HG03280 (cell line): ENCODE results near the gene FBXO21.

Experiments
- ATAC-seq: cut with Tn5 transposase; IDR thresholded peaks from one replicate; pipeline ENCODE4 v1.9.1; 2021; ENCODE audit warnings: mild to moderate bottlenecking, moderate library complexity; ENCODE audit not compliant: unreplicated experiment

Gene FBXO21

GRCh38 chr12:117166107-117166506 lies 24.2 kb downstream of the FBXO21 start:
- no peak for ATAC-seq

DNA sequence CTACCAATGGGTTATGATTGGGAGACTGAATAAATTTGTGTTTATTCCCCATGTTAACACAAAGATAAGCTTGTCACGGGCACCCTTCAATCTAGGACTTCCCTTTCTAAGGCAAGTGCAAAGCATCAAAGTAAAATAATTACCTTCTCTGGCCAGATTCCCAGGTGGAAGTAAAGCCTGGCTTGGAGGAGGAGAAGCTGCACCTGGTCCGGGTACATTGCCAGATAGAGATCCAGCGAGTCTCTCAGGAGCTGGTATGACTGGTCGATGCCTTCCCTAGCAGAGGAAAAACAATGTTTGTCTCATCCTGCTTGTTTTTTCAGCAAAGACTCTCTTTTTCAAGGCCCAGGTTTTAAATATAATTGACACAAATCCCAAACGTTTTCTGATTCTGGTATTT lies 24.9 kb downstream of the FBXO21 start:
- ATAC-seq = no peak

GRCh38 chr12:117162633-117163032 lies 27.6 kb downstream of the FBXO21 start:
- ATAC-seq = no peak

DNA sequence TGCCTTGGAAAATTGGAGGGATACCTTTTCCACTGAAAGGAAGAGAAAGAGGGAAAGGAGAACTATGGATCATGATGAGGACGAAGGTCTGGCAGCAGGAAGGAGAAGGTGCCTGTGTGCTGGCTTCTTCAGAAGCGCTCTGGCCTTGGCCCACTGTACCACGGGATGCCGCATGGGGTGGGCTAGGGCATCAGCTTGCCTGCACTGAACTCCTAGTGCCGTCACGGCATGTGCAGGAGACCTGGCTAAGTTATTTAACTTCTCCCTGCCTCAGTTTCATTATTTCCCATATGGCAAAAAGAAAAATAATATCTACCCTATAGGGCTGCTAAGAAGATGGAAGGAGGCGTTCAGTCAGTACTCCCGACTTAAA lies 28.1 kb downstream of the FBXO21 start:
- no peak for ATAC-seq

GRCh38 chr12:117161460-117162166 lies 28.7 kb downstream of the FBXO21 start:
- ATAC-seq = no peak

DNA sequence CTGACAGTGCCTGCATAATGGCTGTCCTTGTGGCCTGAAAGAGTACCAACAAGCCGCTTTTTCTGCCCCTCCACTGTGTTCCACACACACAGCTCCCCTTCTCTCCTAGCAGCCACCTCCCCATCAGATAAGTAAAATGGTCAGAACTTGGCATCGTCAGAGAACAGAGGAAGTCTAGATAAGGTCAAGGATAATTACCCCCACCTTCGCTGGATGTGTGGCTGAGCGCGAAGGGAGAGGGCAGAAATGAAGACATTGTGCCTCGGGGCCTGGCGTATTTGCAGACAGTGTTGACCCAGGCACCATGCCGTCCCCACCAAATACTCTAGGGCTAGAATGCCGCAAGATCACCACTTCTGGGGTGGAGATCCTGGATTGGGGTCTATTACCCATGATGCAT lies 30.6 kb downstream of the FBXO21 start:
- ATAC-seq = no peak

GRCh38 chr12:117158911-117159553 lies 31.2 kb downstream of the FBXO21 start:
- no peak for ATAC-seq

DNA sequence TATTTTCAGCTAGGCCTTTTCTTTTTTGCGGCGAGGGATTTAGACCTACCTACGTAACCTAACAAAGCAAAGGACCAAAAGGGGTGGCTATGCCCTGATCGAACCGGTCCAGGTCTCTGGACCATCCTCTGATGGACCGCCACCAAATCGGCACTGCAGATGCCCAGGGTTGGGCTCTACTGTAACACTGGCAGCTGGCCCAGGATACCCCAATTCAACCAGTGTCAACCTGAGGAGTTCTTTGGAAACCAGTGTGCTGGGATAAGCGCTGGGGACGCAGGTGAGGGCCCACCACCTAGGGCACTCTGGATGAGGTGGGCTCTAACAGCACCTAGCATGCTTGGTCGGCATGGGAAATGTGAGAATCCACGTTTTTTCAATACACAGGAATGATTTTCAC lies 32.2 kb downstream of the FBXO21 start:
- ATAC-seq = no peak

DNA sequence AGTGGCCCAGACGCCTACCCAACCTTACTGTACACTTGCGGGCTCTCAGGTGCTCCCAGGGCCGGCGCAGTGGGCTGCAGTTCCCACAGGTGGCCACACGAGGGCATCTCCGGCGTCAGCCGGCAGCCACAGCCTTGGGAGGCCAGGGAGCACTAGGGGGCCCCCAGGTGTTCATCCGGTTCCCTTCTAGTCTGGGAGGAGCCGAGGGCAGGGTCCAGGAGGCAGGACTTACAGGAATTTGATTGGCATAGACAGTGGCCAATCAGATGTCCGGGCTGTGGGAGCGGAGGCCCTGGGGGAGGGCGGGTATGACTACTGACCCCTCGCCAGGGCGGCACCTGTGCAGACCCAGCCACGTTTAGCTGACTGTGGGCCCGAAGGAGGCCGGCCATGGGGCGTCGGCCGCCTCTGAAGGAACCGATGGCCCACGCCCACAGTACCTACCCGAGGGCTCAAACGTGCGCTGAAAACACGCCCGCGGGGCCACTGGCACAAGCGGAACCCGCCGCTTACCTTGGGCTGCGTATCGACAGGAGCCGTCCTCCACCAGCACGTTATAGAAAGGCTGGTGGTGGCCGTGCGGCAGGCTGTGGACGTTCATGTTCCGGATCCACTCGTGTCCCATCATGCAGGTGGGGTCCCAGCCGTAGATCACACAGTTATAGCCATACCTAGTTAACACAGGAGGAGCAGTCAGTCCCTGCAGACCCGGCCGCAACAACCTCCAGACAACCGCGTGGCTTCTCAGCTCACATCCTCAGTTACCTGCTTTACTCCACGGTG lies 34.8 kb downstream of the FBXO21 start:
- peak; percentile 61 for ATAC-seq

DNA sequence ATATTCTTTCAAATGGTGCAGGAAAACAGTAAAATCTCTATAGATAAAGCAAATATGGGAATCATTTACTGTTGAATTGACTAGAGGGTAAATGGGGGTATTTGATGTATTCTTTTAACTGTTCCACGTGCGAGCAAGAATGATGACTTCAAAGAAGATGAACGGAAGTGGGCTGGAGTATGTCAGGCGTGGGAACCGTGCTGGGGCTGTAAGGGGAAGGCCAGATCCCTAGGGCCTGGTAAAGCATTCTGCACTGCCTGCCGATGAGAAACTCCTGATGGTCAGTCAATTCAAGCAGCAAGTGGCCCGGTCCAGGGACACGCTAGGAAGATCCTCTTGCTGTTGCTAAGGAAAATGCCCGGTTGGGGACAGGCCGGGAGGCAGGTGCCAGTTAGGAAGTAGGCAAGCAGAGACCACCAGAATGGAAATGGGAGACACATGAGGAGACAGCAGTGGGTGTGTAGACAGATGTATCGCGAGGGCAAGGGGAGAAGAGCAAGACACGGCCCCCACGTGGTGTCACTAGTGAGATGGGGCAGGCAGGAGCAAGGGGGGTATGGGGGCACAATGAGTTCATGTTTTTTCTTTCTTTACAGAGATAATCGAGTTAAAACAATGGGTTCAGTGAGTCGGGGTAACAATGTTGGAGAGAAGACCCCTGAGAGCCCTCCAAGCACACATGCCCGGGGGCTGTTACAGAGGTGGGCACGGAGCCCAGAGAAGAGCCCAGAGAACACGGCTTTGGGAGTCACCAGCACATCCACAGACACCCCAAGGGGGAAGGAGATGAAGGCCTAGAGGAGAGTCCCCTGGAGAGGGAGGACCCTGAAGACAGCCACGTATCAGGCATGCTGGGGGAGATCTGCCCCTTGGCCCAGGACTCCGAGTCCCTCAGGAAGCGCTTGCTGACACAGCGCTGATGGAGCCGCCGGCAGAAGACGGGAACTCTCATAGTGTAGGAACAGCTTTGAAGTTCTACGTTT lies 37.2 kb downstream of the FBXO21 start:
- ATAC-seq = no peak

DNA sequence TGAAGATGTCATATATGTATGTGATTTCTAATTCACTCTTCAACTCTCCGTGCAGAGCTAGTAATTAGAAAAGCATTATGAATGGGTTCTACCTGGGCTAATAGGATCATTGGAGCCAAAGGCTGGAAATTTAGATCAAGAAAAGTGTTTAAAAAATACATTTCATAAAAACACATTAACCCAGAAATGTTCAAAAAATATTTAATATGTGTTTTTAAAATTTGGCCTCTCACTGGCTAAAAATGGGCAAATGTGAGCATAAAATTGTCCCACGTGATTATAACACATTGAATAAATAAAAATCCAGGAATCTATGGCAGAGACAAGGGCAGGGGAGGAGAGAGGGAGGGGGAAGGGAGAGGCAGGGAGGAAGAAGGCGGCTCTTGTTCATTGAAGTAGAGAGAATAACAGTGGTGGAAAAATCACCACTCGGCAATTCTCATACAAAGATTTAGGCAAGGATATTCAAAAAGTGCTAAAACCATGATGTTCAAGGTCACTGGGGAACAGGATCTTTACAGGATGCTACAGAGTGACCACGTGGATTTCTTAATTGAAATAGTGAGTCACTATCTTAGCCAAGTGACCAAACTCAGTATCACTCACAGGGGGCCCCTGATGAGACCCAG lies 38.8 kb downstream of the FBXO21 start:
- ATAC-seq = no peak

DNA sequence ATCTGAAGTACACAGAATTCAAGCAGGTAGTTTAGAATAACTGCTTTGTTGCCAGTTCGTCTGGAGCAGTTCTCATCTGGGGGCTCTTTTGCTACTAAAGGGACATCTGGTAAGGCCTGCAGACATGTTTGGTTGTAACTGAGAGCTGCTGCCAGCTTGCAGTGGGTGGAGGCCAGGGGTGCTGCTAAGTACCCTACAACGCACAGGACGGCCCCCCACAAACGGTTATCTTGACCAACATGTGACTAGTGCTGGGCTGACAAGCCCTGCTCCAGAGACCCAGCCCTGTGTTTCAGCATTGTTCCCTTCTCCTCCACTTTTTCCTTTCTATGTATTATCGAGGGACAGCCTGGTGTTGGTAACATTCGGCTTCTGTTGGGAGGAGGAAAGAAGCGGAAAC lies 40.8 kb downstream of the FBXO21 start:
- ATAC-seq = no peak

DNA sequence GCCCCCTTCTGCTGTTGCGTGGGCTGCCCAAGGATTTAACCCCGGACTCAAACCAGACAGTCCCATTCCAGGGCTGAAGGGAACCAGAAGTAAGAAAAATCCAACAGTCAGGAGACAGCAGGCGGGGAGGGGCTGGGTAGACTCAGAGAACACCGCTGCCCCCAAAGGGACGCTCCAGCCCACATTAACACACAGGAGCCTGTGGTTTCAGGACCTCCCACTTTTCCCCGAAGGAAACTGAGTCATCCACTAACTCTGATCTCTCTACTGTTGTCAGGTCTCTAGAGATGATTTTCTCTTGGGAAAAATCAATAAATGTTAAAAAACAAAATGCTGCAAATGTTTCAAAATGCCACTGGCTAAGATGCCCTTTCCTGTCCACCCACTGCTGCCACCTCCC lies 41.6 kb downstream of the FBXO21 start:
- no peak for ATAC-seq

GRCh38 chr12:117147639-117148038 lies 42.6 kb downstream of the FBXO21 start:
- no peak for ATAC-seq

DNA sequence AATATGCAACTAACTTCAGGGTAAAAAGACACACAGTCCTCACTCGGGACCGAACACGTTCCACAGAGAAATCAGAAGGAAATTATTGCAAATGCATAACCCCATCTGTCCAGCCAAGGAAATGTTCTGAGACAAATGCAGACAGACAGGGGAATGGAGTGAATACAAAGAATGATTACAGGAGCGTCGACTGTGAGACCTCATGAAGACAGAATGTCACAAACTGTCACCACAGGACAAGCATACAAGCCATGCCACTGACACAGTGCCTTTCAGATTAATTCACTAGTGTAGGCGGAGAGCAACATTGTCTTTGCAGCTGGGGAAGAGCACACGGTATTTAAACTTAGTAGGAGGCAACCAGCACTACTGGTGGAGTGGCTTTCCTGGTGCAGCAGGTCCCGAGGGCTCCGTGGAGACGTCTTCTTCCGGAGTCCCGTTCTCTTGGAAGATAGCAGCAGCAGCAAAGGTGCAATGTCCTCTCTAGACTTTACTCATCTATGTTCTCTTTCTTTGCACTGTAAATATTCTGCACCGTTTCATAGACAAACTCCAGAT lies 44.6 kb downstream of the FBXO21 start:
- no peak for ATAC-seq

DNA sequence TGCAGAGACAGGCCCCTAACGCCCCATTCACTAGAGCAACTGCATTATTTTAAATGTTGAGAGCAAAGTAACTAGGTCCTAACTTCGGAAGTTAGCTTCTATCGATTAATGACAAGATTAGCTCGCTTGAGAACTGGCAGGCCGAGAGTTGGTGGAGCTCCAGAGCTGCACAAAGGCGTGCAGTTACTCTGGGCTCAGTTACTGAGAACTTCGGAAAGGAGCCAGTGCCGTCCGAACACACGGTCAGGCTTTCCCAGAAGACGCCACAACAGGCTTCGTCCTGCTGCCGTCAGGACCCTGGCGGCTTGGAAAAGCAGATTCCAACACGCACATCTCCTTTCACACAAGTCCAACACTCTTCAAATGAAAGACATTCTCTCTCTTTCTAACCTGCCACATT lies 45.7 kb downstream of the FBXO21 start:
- ATAC-seq = no peak

DNA sequence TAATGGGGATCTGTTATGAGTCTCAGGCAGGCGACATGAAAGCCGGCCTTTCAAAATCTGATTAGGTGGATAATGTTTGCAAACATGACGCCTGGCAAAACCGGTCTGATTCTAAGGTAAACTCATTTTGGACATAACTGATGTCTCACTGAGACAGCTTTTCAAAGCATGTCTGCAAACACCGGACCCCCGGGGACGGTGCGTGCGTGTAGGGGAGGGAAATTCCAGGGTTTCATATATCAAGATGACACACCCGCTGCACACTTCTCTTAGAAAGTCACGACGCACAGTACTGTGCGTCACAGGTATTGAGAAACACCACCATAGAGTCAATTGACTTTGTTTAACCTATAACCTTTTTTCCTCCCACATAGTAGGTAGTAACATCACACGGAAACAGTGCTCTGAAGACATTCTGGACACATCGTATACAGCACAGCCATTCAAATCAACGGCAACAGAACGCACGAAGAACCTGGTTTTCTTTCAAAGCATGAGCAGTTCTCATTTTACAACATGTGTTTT lies 47.2 kb downstream of the FBXO21 start:
- no peak for ATAC-seq

DNA sequence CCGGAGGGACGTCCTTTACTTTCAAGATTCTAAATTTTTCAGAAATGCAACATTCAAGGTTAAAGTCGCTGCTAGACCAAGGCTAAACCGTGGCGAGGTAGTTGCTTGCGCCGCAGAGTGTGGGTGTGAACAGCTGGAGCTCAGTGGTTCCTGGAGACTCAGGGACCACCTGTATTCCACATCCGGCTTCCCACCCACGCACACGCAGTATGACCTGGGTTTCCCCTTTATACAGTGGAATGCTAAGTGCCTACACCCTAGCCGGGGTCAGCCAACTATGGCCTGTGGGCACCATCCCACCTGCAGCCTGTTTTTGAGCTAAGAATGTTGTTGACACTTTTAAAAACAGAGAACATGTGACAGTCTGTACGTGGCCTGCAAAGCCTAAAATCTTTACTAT lies 48.2 kb downstream of the FBXO21 start:
- no peak for ATAC-seq

GRCh38 chr12:117141097-117141898 lies 49.0 kb downstream of the FBXO21 start:
- ATAC-seq = no peak
